ENCODE measurements around the gene MOSPD3.

Gene MOSPD3

GRCh38 chr7:100575746-100576383 is 36.5 kb upstream of the MOSPD3 start:
- no peak for DNase-seq

GRCh38 chr7:100576384-100576993 is 35.9 kb upstream of the MOSPD3 start:
- no peak for DNase-seq

- DNase-seq = no peak
Measured at GRCh38 chr7:100577103-100577502, 35.2 kb upstream of the MOSPD3 start.

- no peak for DNase-seq
Measured at GRCh38 chr7:100577507-100577906, 34.8 kb upstream of the MOSPD3 start.

GRCh38 chr7:100578246-100579183 is 33.8 kb upstream of the MOSPD3 start:
- no peak for DNase-seq

GRCh38 chr7:100580466-100581283 is 31.7 kb upstream of the MOSPD3 start:
- DNase-seq = no peak

GRCh38 chr7:100582041-100582579 is 30.2 kb upstream of the MOSPD3 start:
- DNase-seq = no peak

- no peak for DNase-seq
Measured at GRCh38 chr7:100582650-100583049, 29.7 kb upstream of the MOSPD3 start.

- no peak for DNase-seq
Measured at GRCh38 chr7:100583132-100584053, 28.9 kb upstream of the MOSPD3 start.

GRCh38 chr7:100584054-100584682 is 28.2 kb upstream of the MOSPD3 start:
- no peak for DNase-seq

GRCh38 chr7:100584683-100585510 is 27.4 kb upstream of the MOSPD3 start:
- no peak for DNase-seq

GRCh38 chr7:100585511-100586265 is 26.7 kb upstream of the MOSPD3 start, which contains the start of gene LRCH4:
Gene LRCH4, minus strand, starts transcription at chr7:100586129. Its CDS starts 29 bp downstream, at chr7:100586100.
- DNase-seq = no peak

GRCh38 chr7:100586266-100587025 is 25.9 kb upstream of the MOSPD3 start, which contains the start of gene FBXO24:
Gene FBXO24, plus strand, starts transcription at chr7:100586328. Its CDS starts 298 bp downstream, at chr7:100586626.
- peak; percentile 100 for DNase-seq

- no peak for DNase-seq
Measured at GRCh38 chr7:100588438-100588837, 23.9 kb upstream of the MOSPD3 start.

- DNase-seq = no peak
Measured at GRCh38 chr7:100589341-100589947, 22.9 kb upstream of the MOSPD3 start.

GRCh38 chr7:100590077-100590737 is 22.1 kb upstream of the MOSPD3 start:
- DNase-seq = peak; percentile 68

- DNase-seq = no peak
Measured at GRCh38 chr7:100591596-100591995, 20.7 kb upstream of the MOSPD3 start.
